GM18909 (cell line): ENCODE data around the gene MYO9A.
A peak's percentile ranks its signal among the peaks of the same experiment; 100 is the strongest.
"Not testable (repeated sequence)": the region's sequence is repeated elsewhere in the genome, so short reads cannot be mapped to it uniquely, and the experiment has no call there.

Source experiments
- ATAC-seq: cut with Tn5 transposase; IDR thresholded peaks from one replicate; pipeline ENCODE4 v1.9.1; 2021; ENCODE audit warnings: mild to moderate bottlenecking; ENCODE audit not compliant: unreplicated experiment, poor library complexity

Gene MYO9A

DNA sequence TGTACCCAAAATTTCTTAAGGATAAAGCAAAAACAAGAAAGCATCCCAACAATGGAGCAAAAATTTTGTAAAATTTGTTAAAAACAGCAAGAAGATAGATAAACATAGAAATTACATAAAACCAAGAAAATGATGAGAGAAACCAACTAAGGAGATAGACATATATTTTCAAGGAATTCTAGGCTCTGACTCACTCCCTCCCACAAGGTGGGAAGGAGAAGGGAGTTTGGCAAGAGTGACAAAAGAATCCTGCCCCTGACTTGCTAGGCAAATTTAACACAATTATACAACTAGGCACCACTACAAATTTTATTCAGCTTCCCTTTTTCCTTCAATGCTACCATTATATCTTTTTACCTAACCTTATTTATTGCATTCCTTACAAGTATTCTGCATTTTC lies 70.9 kb downstream of the MYO9A start:
- no peak for ATAC-seq

DNA sequence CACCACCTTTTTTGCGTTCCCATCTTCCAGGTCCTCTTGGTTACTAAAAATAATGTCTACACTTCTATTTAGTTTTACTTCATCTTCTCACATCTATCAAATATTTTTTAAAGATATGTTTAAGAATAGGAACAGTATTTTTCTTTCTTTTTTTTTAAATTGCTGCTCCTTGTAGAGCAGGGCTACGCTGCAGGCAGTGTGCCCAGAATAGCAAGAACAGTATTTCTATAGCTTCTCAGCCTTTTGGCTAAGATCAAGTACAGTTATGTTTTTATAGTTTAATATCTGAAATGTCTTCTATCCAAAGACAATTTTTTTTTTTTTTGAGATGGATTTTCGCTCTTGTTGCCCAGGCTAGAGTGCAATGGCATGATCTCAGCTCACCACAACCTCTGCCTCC lies 73.0 kb downstream of the MYO9A start:
- ATAC-seq, result no peak

DNA sequence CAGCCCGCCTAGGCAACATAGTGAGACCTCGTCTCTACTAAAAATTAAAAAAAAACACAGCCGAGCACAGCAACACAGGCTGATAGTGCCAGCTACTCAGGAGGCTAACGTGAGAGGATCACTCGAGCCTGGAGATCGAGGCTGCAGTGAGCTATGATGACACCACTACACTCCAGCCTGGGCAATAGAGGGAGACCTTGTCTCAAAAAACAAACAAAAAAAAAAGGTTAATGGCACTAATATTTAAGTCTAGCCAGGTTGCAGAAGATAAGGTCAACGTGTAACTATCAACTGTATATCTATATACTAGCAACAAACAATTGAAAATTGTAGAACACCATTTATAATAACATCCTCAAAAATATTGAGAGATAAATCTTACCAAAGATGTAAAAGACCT lies 75.1 kb downstream of the MYO9A start:
- ATAC-seq, result no peak

GRCh38 chr15:72042054-72042453 lies 75.9 kb downstream of the MYO9A start:
- ATAC-seq, result no peak

DNA sequence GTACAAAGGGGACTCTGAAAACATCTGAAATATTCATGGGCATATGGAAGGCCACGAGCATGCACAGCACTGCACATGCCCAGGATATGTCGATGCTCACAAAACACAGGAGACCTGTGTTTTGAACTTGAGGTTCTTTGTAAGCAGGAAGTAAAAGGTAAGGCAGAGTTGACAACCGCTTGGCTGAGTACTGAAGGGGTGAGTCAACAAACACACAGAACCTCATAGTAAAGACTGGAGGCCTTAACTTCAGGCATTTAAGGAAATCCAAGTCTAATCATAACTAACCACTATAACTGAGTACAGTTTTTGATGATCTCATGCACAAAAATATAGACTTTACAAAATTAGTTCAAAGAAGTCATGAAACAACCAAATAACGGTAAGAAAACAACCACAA lies 80.6 kb downstream of the MYO9A start:
- ATAC-seq, result no peak

GRCh38 chr15:72034859-72035650 lies 82.9 kb downstream of the MYO9A start:
- ATAC-seq, result no peak

- ATAC-seq, result no peak
These were observed 83.6 kb downstream of the MYO9A start for GRCh38 chr15:72034351-72034750.

GRCh38 chr15:72033711-72034110 lies 84.2 kb downstream of the MYO9A start:
- ATAC-seq, result no peak

GRCh38 chr15:72033285-72033684 lies 84.7 kb downstream of the MYO9A start:
- ATAC-seq, result no peak

DNA sequence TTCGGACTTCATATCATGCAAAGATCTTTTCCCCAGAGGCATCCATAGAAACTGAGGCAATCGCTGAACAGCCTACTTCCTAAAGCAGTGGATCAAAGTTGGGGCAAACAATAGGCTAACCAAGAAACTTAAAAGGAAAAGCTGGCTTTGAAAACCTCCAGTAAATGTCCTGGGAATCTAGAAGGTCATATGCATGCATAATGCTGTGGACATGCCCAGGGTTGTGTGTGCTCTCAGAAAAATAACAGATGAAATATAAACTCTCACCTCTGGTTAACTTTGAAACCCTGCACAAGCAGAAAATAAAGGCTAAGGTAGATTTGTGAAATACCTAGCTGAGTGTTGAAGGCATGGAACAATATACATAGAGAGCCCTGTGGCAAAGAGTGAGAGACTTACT lies 96.3 kb downstream of the MYO9A start:
- no peak for ATAC-seq

DNA sequence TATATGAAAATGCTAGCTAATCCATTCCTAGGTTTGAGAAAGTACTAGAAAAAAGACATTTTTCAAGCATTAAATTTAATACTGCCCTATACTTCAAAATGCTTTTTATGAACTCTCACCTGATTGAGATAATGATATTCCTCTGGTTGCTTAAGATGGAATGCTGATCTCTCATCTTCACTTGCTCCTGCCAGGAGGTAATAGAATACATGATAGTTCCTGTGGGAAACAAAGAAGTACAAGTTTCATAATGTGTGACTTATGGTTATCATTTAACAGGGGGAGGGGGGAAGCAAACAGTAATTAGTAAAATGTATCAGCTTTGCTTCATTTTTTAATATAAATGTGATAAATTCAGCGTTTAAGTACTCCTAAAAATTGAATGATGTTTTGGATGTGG lies 97.2 kb downstream of the MYO9A start:
- no peak for ATAC-seq

DNA sequence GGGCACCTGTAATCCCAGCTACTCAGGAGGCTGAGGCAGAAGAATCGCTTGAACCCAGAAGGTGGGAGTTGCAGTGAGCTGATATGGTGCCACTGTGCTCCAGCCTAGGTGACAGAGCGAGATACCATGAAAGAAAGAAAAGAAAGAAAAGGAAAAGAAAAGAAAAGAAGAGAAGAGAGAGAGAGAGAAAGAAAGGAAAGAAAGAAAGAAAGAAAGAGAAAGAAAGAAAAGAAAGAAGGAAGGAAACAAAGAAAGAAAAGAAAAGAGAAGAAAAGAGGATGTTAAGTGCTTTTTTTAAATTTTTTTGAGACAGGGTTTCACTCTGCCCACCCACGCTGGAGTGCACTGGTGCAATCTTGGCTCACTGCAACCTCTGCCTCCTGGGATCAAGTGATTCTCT lies 103.4 kb downstream of the MYO9A start:
- ATAC-seq, result not testable (repeated sequence)

- ATAC-seq, result no peak
These were observed 104.2 kb downstream of the MYO9A start for GRCh38 chr15:72013703-72014102.

GRCh38 chr15:72011302-72011942 lies 106.5 kb downstream of the MYO9A start:
- ATAC-seq, result no peak

DNA sequence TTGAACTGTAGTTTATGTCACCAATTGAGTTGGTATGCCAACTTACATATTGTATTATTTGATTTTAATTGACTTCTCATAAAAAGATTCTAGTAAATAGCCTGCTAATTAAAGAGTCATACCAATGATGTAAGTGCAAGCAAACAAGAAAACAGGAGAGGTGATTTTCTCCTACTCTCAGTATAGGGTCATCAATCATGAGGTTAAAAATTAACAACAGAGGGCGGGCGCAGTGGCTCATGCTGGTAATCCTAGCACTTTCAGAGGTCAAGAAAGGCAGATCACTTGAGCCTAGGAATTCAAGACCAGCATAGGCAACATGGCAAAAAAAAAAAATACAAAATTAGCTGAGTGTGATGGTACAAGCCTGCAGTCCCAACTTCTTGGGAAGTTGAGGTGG lies 108.7 kb downstream of the MYO9A start:
- ATAC-seq, result peak; percentile 59

DNA sequence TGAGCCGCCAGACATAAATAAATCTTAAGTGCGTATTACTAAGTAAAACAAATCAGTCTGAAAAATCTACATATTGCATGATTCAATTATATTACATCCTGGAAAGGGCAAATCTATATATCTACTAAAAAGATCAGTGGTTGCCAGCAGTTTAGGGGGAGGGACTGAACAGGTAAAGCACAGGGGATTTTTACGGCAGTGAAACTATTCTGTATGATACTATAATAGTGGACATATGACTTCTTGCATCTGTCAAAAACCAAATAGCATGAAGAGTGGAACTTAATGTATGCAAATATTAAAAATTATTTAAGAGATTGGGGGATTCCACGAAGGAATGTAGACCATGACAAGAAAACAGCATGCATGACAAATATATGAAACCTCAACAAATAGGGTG lies 111.6 kb downstream of the MYO9A start:
- ATAC-seq, result no peak

- no peak for ATAC-seq
These were observed 112.5 kb downstream of the MYO9A start for GRCh38 chr15:72005483-72005882.

DNA sequence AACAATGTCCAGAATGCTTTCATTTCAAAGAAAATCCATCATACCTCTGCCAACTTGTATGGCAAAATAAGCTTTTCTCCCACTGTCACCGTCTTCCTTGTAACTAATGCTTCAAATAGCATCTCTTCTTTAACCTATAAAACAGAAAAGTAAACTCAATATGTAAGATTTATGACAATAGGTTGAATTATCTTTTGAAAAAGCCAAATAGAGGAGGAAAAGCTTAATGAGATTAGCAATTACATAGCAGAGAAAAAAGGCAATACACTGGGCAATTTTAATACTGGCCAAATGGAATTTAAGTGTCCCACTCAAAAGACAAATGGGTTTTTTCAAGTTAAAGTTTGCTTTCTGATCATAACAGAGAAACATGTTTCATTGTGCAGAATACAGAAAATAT lies 118.1 kb downstream of the MYO9A start:
- no peak for ATAC-seq

DNA sequence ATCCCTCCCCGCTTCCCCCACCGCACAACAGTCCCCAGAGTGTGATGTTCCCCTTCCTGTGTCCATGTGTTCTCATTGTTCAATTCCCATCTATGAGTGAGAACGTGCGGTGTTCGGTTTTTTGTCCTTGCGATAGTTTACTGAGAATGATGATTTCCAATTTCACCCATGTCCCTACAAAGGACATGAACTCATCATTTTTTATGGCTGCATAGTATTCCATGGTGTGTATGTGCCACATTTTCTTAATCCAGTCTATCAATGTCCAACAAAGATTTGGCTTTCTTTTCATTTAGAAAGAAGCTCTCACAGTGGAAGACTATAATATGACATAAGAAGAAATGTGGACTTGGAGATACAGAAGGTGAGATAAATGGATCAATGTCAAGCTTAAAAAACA lies 119.2 kb downstream of the MYO9A start:
- ATAC-seq, result not testable (repeated sequence)

- ATAC-seq, result no peak
These were observed 120.3 kb downstream of the MYO9A start for GRCh38 chr15:71997691-71998090.

GRCh38 chr15:71975816-71976150 lies 142.2 kb downstream of the MYO9A start:
- no peak for ATAC-seq

GRCh38 chr15:71974211-71974610 lies 143.7 kb downstream of the MYO9A start:
- no peak for ATAC-seq
